Measurements from ENCODE around the gene CLASP1.

CLASP1 gene

GRCh38 chr2:121502781-121503180 is 146.5 kb downstream of the CLASP1 start:
- no peak for TF ChIP-seq TAF1 (IDR thresholded peaks at IDR 0.05; ENCODE audit: low read depth, low read length)
- TF ChIP-seq POLR2A (IDR thresholded peaks at IDR 0.05; ENCODE audit: low read depth, low read length): no peak
- TF ChIP-seq POU2F2 (IDR thresholded peaks at IDR 0.05; ENCODE audit: low read depth, low read length): no peak
- no peak for TF ChIP-seq POLR2AphosphoS5 (IDR thresholded peaks at IDR 0.05; ENCODE audit: low read depth, low read length)
- TF ChIP-seq SPI1 (IDR thresholded peaks at IDR 0.05; ENCODE audit: low read depth, low read length): no peak
- TF ChIP-seq PAX5 (IDR thresholded peaks at IDR 0.05; ENCODE audit: insufficient read depth, low read length, severe bottlenecking): no peak
- FAIRE-seq (no peak), DNase-seq (ENCODE audit: insufficient read length, low spot score) (no peak)

DNA sequence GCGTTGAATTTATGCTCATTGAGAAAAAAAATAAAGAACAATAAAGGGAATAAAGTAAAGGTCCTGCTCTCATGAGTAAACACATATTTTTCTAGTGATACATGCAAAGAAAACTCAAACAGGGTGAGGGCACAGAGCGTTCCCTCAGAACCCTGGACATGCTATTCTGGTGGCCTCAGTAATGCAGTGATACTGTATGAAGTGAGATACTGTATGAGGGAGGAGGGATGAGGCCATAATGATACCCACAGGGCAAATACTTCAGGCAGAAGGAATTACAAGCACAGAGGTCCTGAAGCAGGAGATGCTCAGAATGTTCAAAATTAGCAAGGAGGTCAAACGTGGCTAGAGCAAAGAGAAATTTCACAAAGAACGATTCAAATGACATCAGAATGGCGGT is 147.0 kb downstream of the CLASP1 start:
- TF ChIP-seq POLR2A (IDR thresholded peaks at IDR 0.05; ENCODE audit: low read depth, low read length) (no peak), POLR2AphosphoS5 (IDR thresholded peaks at IDR 0.05; ENCODE audit: low read depth, low read length) (no peak), PAX5 (IDR thresholded peaks at IDR 0.05; ENCODE audit: insufficient read depth, low read length, severe bottlenecking) (no peak), POU2F2 (IDR thresholded peaks at IDR 0.05; ENCODE audit: low read depth, low read length) (no peak), SPI1 (IDR thresholded peaks at IDR 0.05; ENCODE audit: low read depth, low read length) (no peak), TAF1 (IDR thresholded peaks at IDR 0.05; ENCODE audit: low read depth, low read length) (no peak)
- FAIRE-seq (no peak), DNase-seq (ENCODE audit: insufficient read length, low spot score) (no peak)

DNA sequence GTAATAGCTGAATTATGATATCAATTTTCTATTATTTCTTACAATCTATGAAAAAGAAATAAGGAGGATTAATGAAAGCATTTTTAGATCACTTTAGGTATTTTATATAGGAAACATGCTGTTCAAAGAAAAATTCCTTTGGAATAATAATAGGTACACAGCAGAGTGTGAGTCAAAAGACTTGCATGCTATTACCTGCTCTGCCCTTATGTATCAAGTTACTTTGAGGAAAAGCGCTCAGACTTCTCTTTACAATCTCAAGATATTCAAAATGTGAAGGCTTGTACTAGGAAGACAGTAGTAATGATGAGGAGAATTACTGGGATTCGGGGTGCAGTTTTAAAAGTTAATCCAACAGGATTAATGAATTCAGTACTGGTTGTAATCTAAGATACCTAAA is 147.7 kb downstream of the CLASP1 start:
- TF ChIP-seq TAF1 (IDR thresholded peaks at IDR 0.05; ENCODE audit: low read depth, low read length) (no peak), SPI1 (IDR thresholded peaks at IDR 0.05; ENCODE audit: low read depth, low read length) (no peak), POLR2AphosphoS5 (IDR thresholded peaks at IDR 0.05; ENCODE audit: low read depth, low read length) (no peak), PAX5 (IDR thresholded peaks at IDR 0.05; ENCODE audit: insufficient read depth, low read length, severe bottlenecking) (no peak), POLR2A (IDR thresholded peaks at IDR 0.05; ENCODE audit: low read depth, low read length) (no peak), POU2F2 (IDR thresholded peaks at IDR 0.05; ENCODE audit: low read depth, low read length) (no peak)
- FAIRE-seq (no peak), DNase-seq (ENCODE audit: insufficient read length, low spot score) (no peak)

GRCh38 chr2:121501031-121501430 is 148.2 kb downstream of the CLASP1 start:
- peak; percentile 65 for FAIRE-seq

GRCh38 chr2:121498731-121499130 is 150.5 kb downstream of the CLASP1 start:
- DNase-seq (ENCODE audit: insufficient read length, low spot score): no peak
- FAIRE-seq: peak; percentile 50
- TF ChIP-seq POLR2A (IDR thresholded peaks at IDR 0.05; ENCODE audit: low read depth, low read length): no peak
- TF ChIP-seq TAF1 (IDR thresholded peaks at IDR 0.05; ENCODE audit: low read depth, low read length): no peak

More at GRCh38 chr2:121501031-121501430, 148.2 kb downstream of the CLASP1 start:
- no peak for TF ChIP-seq PAX5 (IDR thresholded peaks at IDR 0.05; ENCODE audit: insufficient read depth, low read length, severe bottlenecking)
- no peak for TF ChIP-seq POLR2A (IDR thresholded peaks at IDR 0.05; ENCODE audit: low read depth, low read length)
- TF ChIP-seq TAF1 (IDR thresholded peaks at IDR 0.05; ENCODE audit: low read depth, low read length): no peak
- TF ChIP-seq POU2F2 (IDR thresholded peaks at IDR 0.05; ENCODE audit: low read depth, low read length): no peak
- TF ChIP-seq POLR2AphosphoS5 (IDR thresholded peaks at IDR 0.05; ENCODE audit: low read depth, low read length): no peak
- TF ChIP-seq SPI1 (IDR thresholded peaks at IDR 0.05; ENCODE audit: low read depth, low read length): no peak
- no peak for DNase-seq (ENCODE audit: insufficient read length, low spot score)

DNA sequence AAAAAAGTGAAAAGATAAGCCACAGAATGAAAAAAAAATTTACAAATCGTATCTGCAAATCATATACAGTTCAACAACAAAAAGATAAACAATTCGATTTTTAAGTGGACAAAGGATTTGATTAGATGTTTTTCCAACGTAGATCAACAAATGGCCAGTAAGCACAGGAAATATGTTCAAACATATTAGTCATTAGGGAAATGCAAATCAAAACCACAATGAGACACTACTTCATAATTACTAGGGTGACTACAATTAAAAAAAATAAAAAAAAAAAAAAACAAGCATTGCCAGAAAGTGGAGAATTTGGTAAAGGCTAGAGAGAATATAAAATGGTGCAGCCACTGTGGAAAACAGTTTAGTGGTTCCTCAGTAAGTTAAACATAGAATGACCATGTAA is 156.9 kb downstream of the CLASP1 start:
- TF ChIP-seq PAX5 (IDR thresholded peaks at IDR 0.05; ENCODE audit: insufficient read depth, low read length, severe bottlenecking) (no peak), TAF1 (IDR thresholded peaks at IDR 0.05; ENCODE audit: low read depth, low read length) (no peak), SPI1 (IDR thresholded peaks at IDR 0.05; ENCODE audit: low read depth, low read length) (no peak), POU2F2 (IDR thresholded peaks at IDR 0.05; ENCODE audit: low read depth, low read length) (no peak), POLR2A (IDR thresholded peaks at IDR 0.05; ENCODE audit: low read depth, low read length) (no peak), POLR2AphosphoS5 (IDR thresholded peaks at IDR 0.05; ENCODE audit: low read depth, low read length) (no peak)
- no peak for DNase-seq (ENCODE audit: insufficient read length, low spot score)
- FAIRE-seq: no peak

DNA sequence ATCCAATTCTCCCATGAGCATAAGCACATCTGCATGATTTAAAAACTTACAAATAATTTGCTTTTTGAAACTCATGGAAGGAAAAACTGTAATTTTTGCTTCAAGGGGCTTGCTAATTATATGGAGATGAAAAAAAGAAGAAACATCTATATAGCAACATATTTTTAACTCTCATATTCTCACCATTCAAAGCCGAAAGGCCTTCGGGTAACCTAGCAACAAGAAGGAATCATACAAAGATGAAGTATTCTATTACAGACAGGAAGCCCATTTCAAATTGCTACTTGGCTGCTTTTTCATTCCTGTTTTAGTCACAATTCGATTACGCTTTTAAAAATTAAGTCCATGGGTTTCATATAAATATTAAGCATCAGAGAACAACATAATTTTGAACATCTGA is 157.7 kb downstream of the CLASP1 start:
- no peak for TF ChIP-seq TAF1 (IDR thresholded peaks at IDR 0.05; ENCODE audit: low read depth, low read length)
- no peak for TF ChIP-seq SPI1 (IDR thresholded peaks at IDR 0.05; ENCODE audit: low read depth, low read length)
- no peak for TF ChIP-seq POU2F2 (IDR thresholded peaks at IDR 0.05; ENCODE audit: low read depth, low read length)
- no peak for TF ChIP-seq POLR2A (IDR thresholded peaks at IDR 0.05; ENCODE audit: low read depth, low read length)
- TF ChIP-seq POLR2AphosphoS5 (IDR thresholded peaks at IDR 0.05; ENCODE audit: low read depth, low read length): no peak
- DNase-seq (ENCODE audit: insufficient read length, low spot score): no peak
- FAIRE-seq: no peak

DNA sequence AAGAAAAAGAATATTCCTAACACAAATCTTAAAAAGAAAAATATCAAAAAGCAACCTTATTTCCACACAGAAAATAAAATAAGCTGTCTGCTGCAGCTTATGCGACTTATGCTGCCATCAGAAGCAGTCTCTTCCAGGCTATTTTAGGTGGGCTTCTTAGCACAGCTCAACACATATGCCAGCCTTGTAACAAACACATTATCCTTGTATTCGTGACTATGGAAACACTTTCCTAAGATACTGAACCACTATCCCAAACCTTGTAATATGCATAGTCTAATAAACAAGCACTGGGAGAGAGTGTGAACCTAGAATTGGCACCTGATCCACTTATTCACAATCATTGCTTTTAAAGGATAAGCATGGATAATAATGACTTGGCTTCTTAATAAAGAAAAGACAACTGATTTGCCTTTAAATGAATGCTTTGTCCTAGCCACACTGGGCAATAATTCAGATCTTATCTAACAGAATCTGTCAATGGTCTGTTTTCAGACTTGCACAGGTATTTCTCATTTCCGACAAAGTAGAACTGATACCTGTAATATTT is 158.6 kb downstream of the CLASP1 start:
- FAIRE-seq (no peak), DNase-seq (ENCODE audit: insufficient read length, low spot score) (no peak)
- TF ChIP-seq SPI1 (IDR thresholded peaks at IDR 0.05; ENCODE audit: low read depth, low read length): no peak
- no peak for TF ChIP-seq TAF1 (IDR thresholded peaks at IDR 0.05; ENCODE audit: low read depth, low read length)

DNA sequence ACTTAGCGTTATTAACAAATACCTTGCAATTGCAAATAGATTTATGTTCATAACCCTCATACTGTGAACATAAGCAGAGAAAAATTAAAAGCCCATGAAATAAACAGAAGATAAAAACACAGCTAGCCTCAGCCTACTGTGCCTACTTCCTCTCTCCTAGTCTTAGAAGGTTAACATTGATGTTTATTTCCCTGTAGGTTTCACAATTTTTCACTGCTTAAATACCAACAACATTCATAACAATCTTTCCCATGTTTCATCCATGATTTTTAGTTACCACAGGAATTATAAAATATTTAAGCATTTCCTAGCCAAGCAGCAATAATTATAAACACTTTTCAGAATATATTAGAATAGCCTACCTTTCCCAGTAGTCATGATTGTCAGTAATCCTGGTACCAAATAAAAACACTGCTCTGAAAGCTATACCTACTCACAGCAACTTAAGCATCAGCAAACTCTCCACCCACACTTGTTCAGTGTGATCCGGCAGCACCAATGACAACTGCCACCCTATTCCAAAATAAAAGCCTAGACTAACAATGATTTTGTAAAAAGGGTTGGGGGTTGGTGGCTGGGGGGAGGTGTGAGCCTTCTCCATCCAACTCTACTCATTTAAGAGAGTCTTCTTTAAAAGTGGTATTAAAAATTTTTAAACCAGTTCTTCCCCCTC is 159.2 kb downstream of the CLASP1 start:
- TF ChIP-seq SPI1 (IDR thresholded peaks at IDR 0.05; ENCODE audit: low read depth, low read length) (peak; percentile 17; the same call in 1 of the 2 replicates), TAF1 (IDR thresholded peaks at IDR 0.05; ENCODE audit: low read depth, low read length) (no peak), POLR2AphosphoS5 (IDR thresholded peaks at IDR 0.05; ENCODE audit: low read depth, low read length) (no peak), POU2F2 (IDR thresholded peaks at IDR 0.05; ENCODE audit: low read depth, low read length) (no peak), POLR2A (IDR thresholded peaks at IDR 0.05; ENCODE audit: low read depth, low read length) (no peak)

DNA sequence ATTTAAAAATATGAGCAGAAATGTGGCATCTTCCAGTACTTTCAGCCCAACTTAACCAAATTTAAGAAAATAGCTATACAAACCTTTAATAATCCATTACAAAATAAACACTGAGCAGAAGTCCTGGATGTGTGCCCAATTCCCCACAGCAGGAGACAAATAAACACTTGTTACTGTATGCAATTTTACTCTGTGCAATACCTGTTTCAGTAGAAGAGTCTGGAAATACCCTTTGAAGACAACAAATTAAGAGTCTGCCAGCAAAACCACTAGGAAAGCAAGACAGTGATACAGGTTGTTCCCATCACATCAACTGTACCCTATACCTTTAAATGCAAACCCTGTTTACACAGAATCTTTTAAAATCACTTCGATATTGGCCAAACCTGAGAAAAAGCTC is 160.0 kb downstream of the CLASP1 start:
- DNase-seq (ENCODE audit: insufficient read length, low spot score) (no peak), FAIRE-seq (no peak)
- TF ChIP-seq POLR2A (IDR thresholded peaks at IDR 0.05; ENCODE audit: low read depth, low read length): no peak
- no peak for TF ChIP-seq POU2F2 (IDR thresholded peaks at IDR 0.05; ENCODE audit: low read depth, low read length)
- no peak for TF ChIP-seq TAF1 (IDR thresholded peaks at IDR 0.05; ENCODE audit: low read depth, low read length)
- no peak for TF ChIP-seq SPI1 (IDR thresholded peaks at IDR 0.05; ENCODE audit: low read depth, low read length)
- TF ChIP-seq POLR2AphosphoS5 (IDR thresholded peaks at IDR 0.05; ENCODE audit: low read depth, low read length): no peak
- no peak for TF ChIP-seq PAX5 (IDR thresholded peaks at IDR 0.05; ENCODE audit: insufficient read depth, low read length, severe bottlenecking)

More for the DNA sequence above, 159.2 kb downstream of the CLASP1 start:
- DNase-seq (ENCODE audit: insufficient read length, low spot score): no peak
- no peak for FAIRE-seq

All from GM12891 (cell line).